A673 (cell line): ENCODE data around the gene GZF1. TPM values are rescaled to one million over a fixed set of nuclear protein-coding genes. Genes with fewer than 3 reads are reported as not detected.
"Not testable (repeated sequence)": the region's sequence is repeated elsewhere in the genome, so short reads cannot be mapped to it uniquely, and the experiment has no call there.

ENCODE experiments used
- BruUV-seq: library from RNA; stranded (reverse); fragments of 400-500 nt; replicated peaks from 2 replicates; lab custom pipeline; 2021; lab: Mats Ljungman, UMichigan
- CTCF ChIA-PET: fragments of 300-600 bp; sonication (Branson Sonifier 250); formaldehyde crosslinking; loops from one replicate; lab custom pipeline; 2022; ENCODE audit warnings: antibody characterized with exemption; lab: Charles Lee
- POLR2A ChIA-PET: fragments of 300-600 bp; sonication (Branson Sonifier 250); formaldehyde crosslinking; loops from one replicate; lab custom pipeline; 2022; ENCODE audit warnings: antibody characterized with exemption; ENCODE audit not compliant: low non-redundant PET; lab: Charles Lee
- DNase-seq: peaks from one replicate; pipeline ENCODE4 v3.0.0-alpha.2; 2015; ENCODE audit warnings: low spot score
- H3K27ac ChIP-seq: fragments of 200-600 bp; sonication (generic); 2 replicates; pipeline ENCODE4 v1.5.1; 2016; ENCODE audit warnings: mixed run types, low read depth, mild to moderate bottlenecking, mixed read lengths, antibody characterized with exemption, low read length; ENCODE audit not compliant: poor library complexity, severe bottlenecking
- H3K27me3 ChIP-seq: fragments of 200-600 bp; sonication (generic); replicated peaks from 2 replicates; pipeline ENCODE4 v1.6.1; 2017; ENCODE audit warnings: mixed run types, low read depth, mild to moderate bottlenecking, mixed read lengths, antibody characterized with exemption, low read length; ENCODE audit not compliant: insufficient read depth, poor library complexity
- H3K36me3 ChIP-seq: fragments of 200-600 bp; sonication (generic); 2 replicates; pipeline ENCODE4 v1.6.1; 2016; ENCODE audit warnings: mixed run types, mild to moderate bottlenecking, mixed read lengths, antibody characterized with exemption, low read length; ENCODE audit not compliant: insufficient read depth, poor library complexity, severe bottlenecking
- H3K4me1 ChIP-seq: fragments of 200-600 bp; sonication (generic); 2 replicates; pipeline ENCODE4 v1.6.1; 2017; ENCODE audit warnings: mixed run types, mild to moderate bottlenecking, mixed read lengths, antibody characterized with exemption, low read length; ENCODE audit not compliant: insufficient read depth, poor library complexity, severe bottlenecking
- H3K4me3 ChIP-seq: fragments of 200-600 bp; sonication (generic); 2 replicates; pipeline ENCODE4 v1.5.1; 2016; ENCODE audit warnings: low read depth, mixed run types, mild to moderate bottlenecking, mixed read lengths, low read length; ENCODE audit not compliant: poor library complexity, severe bottlenecking
- H3K9me3 ChIP-seq: fragments of 200-600 bp; sonication (generic); 2 replicates; pipeline ENCODE4 v1.6.1; 2016; ENCODE audit warnings: mixed run types, low read depth, mild to moderate bottlenecking, mixed read lengths, antibody characterized with exemption, low read length; ENCODE audit not compliant: poor library complexity, severe bottlenecking
- EZH2 ChIP-seq: fragments of 200-600 bp; sonication (generic); IDR thresholded peaks from 2 replicates; pipeline ENCODE4 v1.6.1; 2017; ENCODE audit warnings: borderline replicate concordance, low read depth, mild to moderate bottlenecking, mixed read lengths, antibody characterized with exemption, low read length; ENCODE audit not compliant: poor library complexity, severe bottlenecking
- intact Hi-C: fragments of 100-400 bp; cut with micrococcal nuclease; formaldehyde crosslinking; loops from one replicate; pipeline ENCODE4 v1.10.0; 2022; ENCODE audit not compliant: unreplicated experiment
- total RNA-seq: library from RNA; stranded (reverse); gene quantifications from 2 replicates; pipeline ENCODE4 v1.2.3, GENCODE V29; 2021
- TF ChIP-seq, protein P1 (sequence below): fragments of 300-800, 200-600 bp; sonication (generic); conservative IDR thresholded peaks from 2 replicates; pipeline ENCODE4 v1.5.1; 2017; ENCODE audit warnings: low read depth, mild to moderate bottlenecking, antibody characterized with exemption, low read length, moderate library complexity, mixed read lengths

The GZF1 gene
- total RNA-seq, 1 experiment from 2014 or later: 13.7 TPM

DNA sequence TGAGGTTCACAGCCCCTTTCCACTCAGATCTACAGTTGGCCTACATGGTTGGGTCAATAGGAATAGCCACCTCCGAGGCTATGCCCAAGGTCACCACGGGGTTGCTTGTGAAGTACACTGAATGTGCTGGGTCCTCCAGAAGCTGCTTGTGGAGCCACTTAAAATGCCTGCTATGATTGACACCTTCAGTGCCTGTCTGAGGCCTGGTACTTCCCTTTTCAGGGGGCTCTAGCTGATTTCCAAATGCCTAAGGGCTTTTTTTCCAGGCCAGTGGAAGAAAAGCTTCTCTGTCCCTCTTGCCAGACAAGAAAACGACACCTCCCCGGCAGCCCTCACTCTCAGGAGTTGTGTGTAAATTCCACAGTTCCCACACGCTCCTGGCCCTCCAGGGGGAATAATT, 17.6 kb upstream of the GZF1 start:
- Histone ChIP-seq H3K4me1 (peaks cover 3% of the 10 kb centered on the region), H3K36me3 (no peaks in the 10 kb centered on the region), H3K27ac (no peak overlapping the region), H3K27me3 (no peaks in the 10 kb centered on the region), H3K4me3 (no peak overlapping the region), H3K9me3 (no peaks in the 10 kb centered on the region)
- no TSS peak for BruUV-seq
- intact Hi-C loops: loop anchor here (5.0 to 10.0 kb wide), 2 partner anchors 290 to 1012 kb away; no protein-coding TSS in a partner anchor
- CTCF ChIA-PET: interaction anchor here (0.6 kb wide), 1 partner anchor 1729 kb away, joined by 4 read pairs; no protein-coding TSS in a partner anchor
- POLR2A ChIA-PET: no interaction called here
- TF ChIP-seq, protein P1, sequence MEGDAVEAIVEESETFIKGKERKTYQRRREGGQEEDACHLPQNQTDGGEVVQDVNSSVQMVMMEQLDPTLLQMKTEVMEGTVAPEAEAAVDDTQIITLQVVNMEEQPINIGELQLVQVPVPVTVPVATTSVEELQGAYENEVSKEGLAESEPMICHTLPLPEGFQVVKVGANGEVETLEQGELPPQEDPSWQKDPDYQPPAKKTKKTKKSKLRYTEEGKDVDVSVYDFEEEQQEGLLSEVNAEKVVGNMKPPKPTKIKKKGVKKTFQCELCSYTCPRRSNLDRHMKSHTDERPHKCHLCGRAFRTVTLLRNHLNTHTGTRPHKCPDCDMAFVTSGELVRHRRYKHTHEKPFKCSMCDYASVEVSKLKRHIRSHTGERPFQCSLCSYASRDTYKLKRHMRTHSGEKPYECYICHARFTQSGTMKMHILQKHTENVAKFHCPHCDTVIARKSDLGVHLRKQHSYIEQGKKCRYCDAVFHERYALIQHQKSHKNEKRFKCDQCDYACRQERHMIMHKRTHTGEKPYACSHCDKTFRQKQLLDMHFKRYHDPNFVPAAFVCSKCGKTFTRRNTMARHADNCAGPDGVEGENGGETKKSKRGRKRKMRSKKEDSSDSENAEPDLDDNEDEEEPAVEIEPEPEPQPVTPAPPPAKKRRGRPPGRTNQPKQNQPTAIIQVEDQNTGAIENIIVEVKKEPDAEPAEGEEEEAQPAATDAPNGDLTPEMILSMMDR: no peak
- no peak for TF ChIP-seq EZH2
- no peak for DNase-seq

DNA sequence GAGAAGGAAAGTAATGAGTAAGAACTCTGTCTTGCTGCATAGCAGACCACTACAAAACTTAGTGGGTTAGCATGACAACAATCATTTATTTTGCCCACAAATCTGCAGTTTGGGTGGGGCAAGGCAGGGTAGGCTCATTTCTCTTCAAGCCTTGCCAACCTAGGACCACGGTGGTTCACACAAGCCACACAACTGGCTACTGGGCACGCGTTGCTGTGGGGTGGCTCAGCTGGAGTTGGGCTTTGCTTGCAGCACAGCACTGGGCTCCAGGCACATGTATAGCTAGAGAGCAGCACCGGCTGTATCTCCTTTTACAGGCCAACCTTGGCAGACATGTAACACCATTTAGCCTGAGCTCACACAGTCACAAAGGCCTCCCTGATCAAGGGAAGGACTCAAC, 16.0 kb upstream of the GZF1 start:
- no peaks in the 10 kb centered on the region for H3K36me3 ChIP-seq
- no peaks in the 10 kb centered on the region for H3K9me3 ChIP-seq
- H3K4me1 ChIP-seq: peaks cover 4% of the 10 kb centered on the region
- intact Hi-C loops: loop anchor here (10.0 kb wide), 1 partner anchor 291 kb away; no protein-coding TSS in a partner anchor
- no peak overlapping the region for H3K27ac ChIP-seq
- DNase-seq: no peak
- no TSS peak for BruUV-seq
- POLR2A ChIA-PET: no interaction called here
- no peak overlapping the region for H3K4me3 ChIP-seq
- no peaks in the 10 kb centered on the region for H3K27me3 ChIP-seq
- CTCF ChIA-PET: no interaction called here
- TF ChIP-seq, protein P1: no peak
- no peak for TF ChIP-seq EZH2

DNA sequence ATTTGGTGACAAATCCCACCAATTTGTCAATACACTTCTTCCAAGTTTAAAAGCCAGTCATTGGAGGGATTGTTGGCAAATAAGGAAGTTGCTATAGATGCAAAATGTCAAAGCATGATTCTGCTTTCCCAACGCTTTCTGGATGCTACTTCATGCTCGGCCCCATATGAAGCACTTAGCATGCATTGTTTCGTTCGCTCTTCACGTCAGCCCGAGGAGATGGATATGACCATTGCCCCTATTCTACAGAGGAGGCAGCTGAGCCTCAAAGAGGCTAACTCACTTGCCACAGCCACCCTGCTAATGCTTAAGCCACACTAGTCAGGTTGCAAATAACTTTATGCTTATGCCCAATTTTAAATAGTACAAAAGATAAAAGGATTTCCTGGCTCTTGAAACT, 14.2 kb upstream of the GZF1 start:
- TF ChIP-seq EZH2: no peak
- TF ChIP-seq, protein P1: no peak
- H3K27me3 ChIP-seq: no peaks in the 10 kb centered on the region
- no peaks in the 10 kb centered on the region for H3K36me3 ChIP-seq
- CTCF ChIA-PET: no interaction called here
- H3K4me3 ChIP-seq: no peak overlapping the region
- DNase-seq: no peak
- no peaks in the 10 kb centered on the region for H3K9me3 ChIP-seq
- POLR2A ChIA-PET: no interaction called here
- no TSS peak for BruUV-seq
- intact Hi-C loops: loop anchor here (10.0 kb wide), 1 partner anchor 293 kb away; no protein-coding TSS in a partner anchor
- H3K27ac ChIP-seq: no peak overlapping the region
- H3K4me1 ChIP-seq: peaks cover 10% of the 10 kb centered on the region

DNA sequence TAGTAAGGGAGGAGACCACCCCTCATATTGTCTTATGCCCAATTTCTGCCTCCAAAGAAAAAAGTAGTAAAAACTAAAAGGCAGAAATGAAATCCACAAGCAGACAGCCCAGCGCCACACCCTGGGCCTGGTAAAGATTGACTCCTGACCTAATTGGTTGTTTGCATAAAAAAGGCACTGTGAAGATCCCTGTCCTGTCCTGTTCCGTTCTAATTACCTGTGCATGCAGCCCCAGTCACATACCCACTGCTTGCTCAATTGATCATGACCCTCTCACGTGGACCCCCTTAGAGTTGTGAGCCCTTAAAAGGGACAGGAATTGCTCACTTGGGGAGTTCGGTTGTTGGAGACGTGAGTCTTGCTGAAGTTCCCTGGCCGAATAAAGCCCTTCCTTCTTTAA, 13.5 kb upstream of the GZF1 start:
- DNase-seq, H3K36me3 ChIP-seq, POLR2A ChIA-PET, H3K27ac ChIP-seq, BruUV-seq, H3K27me3 ChIP-seq, H3K9me3 ChIP-seq, H3K4me3 ChIP-seq, H3K4me1 ChIP-seq: not testable (repeated sequence)
- CTCF ChIA-PET: interaction anchor here (2.5 kb wide), 1 partner anchor 73 kb away, joined by 12 read pairs; the partner anchor contains the start of gene NAPB
- intact Hi-C loops: loop anchor here (10.0 kb wide), 1 partner anchor 294 kb away; no protein-coding TSS in a partner anchor
